Common myeloid progenitor, CD34-positive (primary cell): ENCODE results near the gene LCTL.
"Not testable (repeated sequence)": the region's sequence is repeated elsewhere in the genome, so short reads cannot be mapped to it uniquely, and the experiment has no call there.

Experiments used
- CTCF ChIA-PET: fragments of 350-600 bp; sonication (Branson Sonifier 250); formaldehyde crosslinking; loops from one replicate; lab custom pipeline; 2021; ENCODE audit warnings: antibody characterized with exemption; lab: Charles Lee
- POLR2A ChIA-PET: fragments of 350-600 bp; sonication (Branson Sonifier 250); formaldehyde crosslinking; loops from one replicate; lab custom pipeline; 2021; ENCODE audit warnings: antibody characterized with exemption; lab: Charles Lee
- DNase-seq, 3 donors: peaks; one replicate each; pipeline versions ENCODE4 v3.0.0 to v3.0.0-alpha.2; 2013
- H3K27ac ChIP-seq, 2 experiments: 1 replicate in 1 of 2; 2 replicates in 1 of 2; pipeline ENCODE4 v1.7.0; 2013; ENCODE audit warnings: inconsistent platforms in 2 of 2, low read length in 2 of 2, mild to moderate bottlenecking in 2 of 2, low read depth in 1 of 2, moderate library complexity in 1 of 2; ENCODE audit not compliant: severe bottlenecking in 2 of 2, insufficient read depth in 1 of 2, poor library complexity in 1 of 2
- H3K27me3 ChIP-seq, 5 experiments: replicated peaks in 2 of 5; 1 replicate in 3 of 5; 2 replicates in 2 of 5; pipeline versions ENCODE4 v1.6.1 to v1.7.0; 2013; ENCODE audit warnings: low read length in 4 of 5, mild to moderate bottlenecking in 2 of 5, moderate library complexity in 2 of 5, inconsistent platforms in 1 of 5; ENCODE audit not compliant: insufficient read depth in 5 of 5, control insufficient read depth in 4 of 5
- H3K36me3 ChIP-seq, 4 experiments: 1 replicate in 2 of 4; 2 replicates in 2 of 4; pipeline versions ENCODE4 v1.6.1 to v1.7.0; 2013; ENCODE audit warnings: low read length in 3 of 4, control low read depth in 1 of 4, mild to moderate bottlenecking in 1 of 4; ENCODE audit not compliant: control insufficient read depth in 4 of 4, insufficient read depth in 4 of 4
- H3K4me1 ChIP-seq, 4 experiments: 1 replicate in 3 of 4; 2 replicates in 1 of 4; pipeline versions ENCODE4 v1.6.1 to v1.7.1; 2013; ENCODE audit warnings: low read length in 3 of 4, mild to moderate bottlenecking in 3 of 4, control low read depth in 1 of 4, inconsistent platforms in 1 of 4, moderate library complexity in 1 of 4; ENCODE audit not compliant: control insufficient read depth in 4 of 4, insufficient read depth in 4 of 4; ENCODE audit errors: control extremely low read depth in 1 of 4
- H3K4me3 ChIP-seq, 7 experiments: 1 replicate in 4 of 7; 2 replicates in 3 of 7; pipeline versions ENCODE4 v1.5.1 to v1.7.0; 2013; ENCODE audit warnings: mild to moderate bottlenecking in 7 of 7, low read length in 6 of 7, moderate library complexity in 6 of 7, inconsistent platforms in 2 of 7, low read depth in 2 of 7, control low read depth in 1 of 7; ENCODE audit not compliant: insufficient read depth in 4 of 7, control insufficient read depth in 1 of 7; ENCODE audit errors: extremely low read depth in 1 of 7
- H3K9me3 ChIP-seq, 5 experiments: 1 replicate in 4 of 5; 2 replicates in 1 of 5; pipeline versions ENCODE4 v1.6.1 to v1.7.1; 2013; ENCODE audit warnings: low read length in 4 of 5, mild to moderate bottlenecking in 2 of 5, inconsistent platforms in 1 of 5, low read depth in 1 of 5, moderate library complexity in 1 of 5; ENCODE audit not compliant: control insufficient read depth in 4 of 5, insufficient read depth in 2 of 5; ENCODE audit errors: control extremely low read depth in 1 of 5
- WGBS: methylation state at CpG from one replicate; pipeline ENCODE4 v1.1.5; 2013; ENCODE audit not compliant: insufficient coverage; 5-methylcytosine and 5-hydroxymethylcytosine counted together

The LCTL gene

DNA sequence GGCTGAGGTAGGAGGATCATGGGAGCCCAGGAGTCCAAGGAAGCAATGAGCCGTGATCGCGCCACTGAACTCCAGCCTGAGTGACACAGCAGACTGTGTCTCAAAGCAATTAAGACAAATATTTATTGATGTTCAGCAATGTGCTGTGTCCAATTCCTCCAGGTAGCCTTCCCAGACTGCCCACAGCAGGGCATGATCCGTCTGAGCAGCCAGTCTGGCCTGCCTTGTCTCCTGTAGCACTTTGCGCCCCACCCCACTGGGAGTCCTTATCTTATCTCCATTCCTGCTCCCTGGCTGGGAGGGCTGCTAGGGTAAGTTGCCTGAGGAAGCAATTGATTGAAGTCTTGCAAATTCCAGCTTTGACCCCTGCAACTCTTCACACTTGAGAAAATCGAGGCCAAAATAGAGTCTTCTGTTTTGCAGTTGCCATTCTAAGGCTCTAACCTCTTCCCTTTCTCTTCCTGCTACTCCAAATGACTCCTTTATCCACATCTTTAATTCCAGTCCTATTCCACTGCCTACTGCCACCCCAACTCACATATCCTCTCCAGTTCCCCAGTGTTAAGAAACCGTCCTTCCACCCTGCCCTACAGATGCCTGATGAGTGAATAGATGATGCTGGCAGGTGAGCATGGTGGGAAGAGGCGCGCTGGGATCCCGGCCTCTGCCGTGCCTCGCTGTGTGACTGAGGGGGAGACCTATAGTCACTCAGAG, 26.9 kb upstream of the LCTL start:
- POLR2A ChIA-PET = interaction anchor here (0.7 kb wide), 1 partner anchor 110 kb away, joined by 3 read pairs; the partner anchor contains the start of gene SMAD6
- no peak for DNase-seq
- no peaks in the 10 kb centered on the region for H3K36me3 ChIP-seq
- no peaks in the 10 kb centered on the region for H3K9me3 ChIP-seq
- H3K27ac ChIP-seq = no peak overlapping the region
- 90% methylated on average over 7 of the region's 12 CpGs for WGBS
- H3K4me3 ChIP-seq = no peak overlapping the region
- H3K27me3 ChIP-seq = no peaks in the 10 kb centered on the region
- CTCF ChIA-PET = interaction anchor here (1.4 kb wide), 1 partner anchor 189 kb away, joined by 4 read pairs; no protein-coding TSS in a partner anchor
- peaks cover 0 to 5% (median 0%) of the 10 kb centered on the region in 4 experiments for H3K4me1 ChIP-seq

DNA sequence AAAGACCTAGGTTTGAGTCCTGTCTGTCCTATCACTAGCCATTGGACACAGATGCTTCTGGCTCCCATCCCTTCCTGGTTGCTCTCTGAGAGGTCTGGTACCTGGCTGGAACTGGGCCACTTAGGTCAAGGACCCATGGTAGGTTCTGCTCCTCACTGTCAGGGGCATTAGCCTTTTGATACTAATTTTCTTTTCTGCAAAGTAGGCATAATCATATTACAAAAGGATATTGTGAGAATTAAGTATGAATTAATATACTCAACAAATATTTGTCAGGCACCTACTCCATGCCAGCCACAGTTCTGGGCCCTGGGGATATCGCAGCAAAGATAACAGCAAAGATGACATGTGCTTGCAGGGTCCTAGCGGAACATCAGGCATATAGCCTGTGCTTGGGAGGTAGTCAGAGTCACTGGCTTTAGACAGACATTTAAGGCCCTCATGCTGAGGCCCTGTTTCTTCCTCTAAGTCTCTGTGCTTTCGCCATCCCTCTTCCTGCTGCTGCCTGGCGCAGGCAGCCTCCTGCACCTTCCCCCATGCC, 25.6 kb upstream of the LCTL start:
- Histone ChIP-seq H3K36me3 (no peaks in the 10 kb centered on the region), H3K4me1 (peaks cover 0 to 5% (median 0%) of the 10 kb centered on the region in 4 experiments), H3K27me3 (no peaks in the 10 kb centered on the region), H3K27ac (no peak overlapping the region), H3K9me3 (no peaks in the 10 kb centered on the region), H3K4me3 (no peak overlapping the region)
- ChIA-PET POLR2A (no interaction called here), CTCF (interaction anchor here (1.6 kb wide), 1 partner anchor 9 kb away, joined by 3 read pairs; no protein-coding TSS in a partner anchor)
- 88% methylated on average over 4 of the region's 4 CpGs for WGBS
- no peak for DNase-seq

DNA sequence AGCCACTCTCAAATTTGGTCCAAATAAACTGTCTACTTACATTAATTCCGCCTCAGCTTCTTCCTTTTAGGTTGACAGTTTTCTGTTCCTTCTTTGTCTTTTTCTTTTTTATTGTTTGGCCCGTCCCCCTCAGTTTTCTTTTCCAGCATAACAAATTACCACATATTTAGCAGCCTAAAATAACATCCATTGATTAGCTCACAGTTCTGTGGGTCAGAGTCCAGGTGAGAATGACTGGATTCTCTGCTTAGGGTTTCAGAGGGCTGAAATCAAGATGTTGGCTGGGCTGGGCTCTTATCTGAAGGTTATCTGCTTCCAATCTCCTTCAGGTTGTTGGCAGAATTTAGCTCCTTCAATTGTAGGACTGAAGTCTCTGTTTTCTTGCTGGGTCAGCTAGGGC, 24.6 kb upstream of the LCTL start:
- Histone ChIP-seq H3K27ac (no peak overlapping the region), H3K36me3 (no peaks in the 10 kb centered on the region), H3K9me3 (no peaks in the 10 kb centered on the region), H3K4me1 (peaks cover 0 to 5% (median 0%) of the 10 kb centered on the region in 4 experiments), H3K4me3 (no peak overlapping the region), H3K27me3 (no peaks in the 10 kb centered on the region)
- 89% methylated on average over 2 of the region's 2 CpGs for WGBS
- DNase-seq = no peak
- ChIA-PET POLR2A (no interaction called here), CTCF (interaction anchor here (1.3 to 1.7 kb wide), 4 partner anchors 10 to 185 kb away, joined by 3 to 6 read pairs (median 4); no protein-coding TSS in a partner anchor)

DNA sequence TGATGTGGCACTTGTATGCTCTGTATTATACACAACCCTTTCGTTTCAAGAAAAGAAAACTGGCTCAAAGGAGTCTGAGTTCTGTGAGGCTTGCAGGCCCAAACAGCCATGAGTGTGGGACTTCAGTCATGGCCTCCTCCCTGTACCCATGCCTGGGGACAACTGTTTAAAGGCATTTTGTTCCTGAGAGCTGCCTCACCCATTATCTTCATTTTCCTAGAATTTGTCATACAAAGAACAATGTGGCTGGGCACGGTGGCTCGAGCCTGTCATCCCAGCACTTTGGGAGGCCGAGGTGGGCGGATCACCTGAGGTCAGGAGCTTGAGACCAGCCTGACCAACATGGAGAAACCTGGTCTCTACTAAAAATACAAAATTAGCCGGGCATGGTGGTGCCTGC, 23.6 kb upstream of the LCTL start:
- DNase-seq, H3K4me3 ChIP-seq, H3K36me3 ChIP-seq, H3K4me1 ChIP-seq, H3K27ac ChIP-seq, H3K27me3 ChIP-seq, H3K9me3 ChIP-seq: not testable (repeated sequence)
- CTCF ChIA-PET = interaction anchor here (1.6 to 1.7 kb wide), 3 partner anchors 11 to 186 kb away, joined by 3 to 6 read pairs (median 4); no protein-coding TSS in a partner anchor
- POLR2A ChIA-PET = interaction anchor here (0.7 kb wide), 1 partner anchor 234 kb away, joined by 4 read pairs; no protein-coding TSS in a partner anchor
- WGBS = 97% methylated on average over 6 of the region's 6 CpGs

DNA sequence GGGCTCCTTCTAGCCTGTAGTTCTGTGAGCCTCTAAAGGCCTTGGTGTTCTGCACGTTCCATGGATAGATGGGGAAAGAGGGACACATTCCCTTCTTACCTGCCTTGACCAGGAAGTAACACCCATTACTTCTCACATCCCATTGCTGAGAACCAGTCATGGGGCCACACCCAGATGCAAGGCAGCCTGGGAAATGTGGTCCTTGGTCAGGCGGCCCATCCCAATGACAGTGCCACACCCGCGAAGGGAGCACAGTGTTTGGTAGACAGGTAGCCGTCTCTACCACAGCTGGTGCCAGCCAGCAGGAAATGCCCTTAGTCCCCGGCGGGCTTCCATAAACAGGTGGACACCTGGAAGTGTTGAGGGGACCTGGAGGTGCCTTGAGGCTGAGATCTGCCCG, 23.2 kb upstream of the LCTL start:
- H3K36me3 ChIP-seq = no peaks in the 10 kb centered on the region
- 89% methylated on average over 6 of the region's 8 CpGs for WGBS
- H3K4me3 ChIP-seq = no peak overlapping the region
- H3K27me3 ChIP-seq = no peaks in the 10 kb centered on the region
- ChIA-PET POLR2A (no interaction called here), CTCF (interaction anchor here (1.7 kb wide), 1 partner anchor 22 kb away, joined by 6 read pairs; no protein-coding TSS in a partner anchor)
- H3K4me1 ChIP-seq = peaks cover 0 to 5% (median 0%) of the 10 kb centered on the region in 4 experiments
- H3K27ac ChIP-seq = no peak overlapping the region
- no peaks in the 10 kb centered on the region for H3K9me3 ChIP-seq
- no peak for DNase-seq

DNA sequence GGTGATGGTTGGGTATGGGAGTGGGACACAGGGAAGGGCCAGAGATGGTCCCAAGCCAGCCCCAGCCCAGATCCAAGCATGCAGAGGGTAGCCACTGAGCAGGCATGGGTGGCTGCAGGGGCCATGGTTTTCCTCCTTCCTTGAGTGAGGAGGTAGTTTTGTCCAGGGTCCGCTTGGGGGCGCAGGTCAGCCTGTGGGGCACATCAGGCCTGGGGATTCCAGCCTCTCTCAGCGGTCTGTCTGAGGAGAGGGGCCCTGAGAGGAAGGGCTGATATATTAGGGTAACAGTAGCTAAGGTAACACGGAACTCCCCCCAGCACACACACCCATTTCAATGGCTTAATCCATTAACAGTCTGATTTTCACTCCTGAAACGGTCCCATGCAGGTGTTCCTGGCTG, 22.7 kb upstream of the LCTL start:
- no peaks in the 10 kb centered on the region for H3K27me3 ChIP-seq
- no peak for DNase-seq
- no peak overlapping the region for H3K4me3 ChIP-seq
- WGBS = 87% methylated on average over 2 of the region's 5 CpGs
- no peak overlapping the region for H3K27ac ChIP-seq
- no peaks in the 10 kb centered on the region for H3K36me3 ChIP-seq
- CTCF ChIA-PET = no interaction called here
- peaks cover 0 to 5% (median 0%) of the 10 kb centered on the region in 4 experiments for H3K4me1 ChIP-seq
- POLR2A ChIA-PET = no interaction called here
- no peaks in the 10 kb centered on the region for H3K9me3 ChIP-seq

DNA sequence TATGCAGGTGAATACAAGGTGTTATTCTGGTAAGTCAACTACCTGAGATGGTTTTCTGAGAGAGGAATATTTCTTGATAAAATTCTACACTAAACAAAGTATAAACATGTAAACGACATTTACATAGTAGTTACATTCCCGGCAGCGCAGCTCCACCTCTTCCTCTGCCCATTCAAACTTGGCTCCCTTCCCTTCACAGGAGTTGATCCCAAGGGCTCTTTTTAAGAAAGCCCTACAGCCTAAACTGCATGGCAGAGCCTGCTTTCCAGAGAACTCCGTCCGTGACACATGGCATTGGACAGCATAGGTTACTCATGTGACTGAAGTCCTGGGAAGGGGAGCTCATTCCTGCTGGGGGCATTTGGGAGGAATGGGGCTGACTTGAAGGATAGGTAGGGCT, 22.0 kb upstream of the LCTL start:
- H3K4me3 ChIP-seq = no peak overlapping the region
- POLR2A ChIA-PET = no interaction called here
- CTCF ChIA-PET = no interaction called here
- H3K4me1 ChIP-seq = peaks cover 0 to 5% (median 0%) of the 10 kb centered on the region in 4 experiments
- DNase-seq = no peak
- no peaks in the 10 kb centered on the region for H3K27me3 ChIP-seq
- no peaks in the 10 kb centered on the region for H3K36me3 ChIP-seq
- WGBS = 81% methylated on average over 3 of the region's 5 CpGs
- no peaks in the 10 kb centered on the region for H3K9me3 ChIP-seq
- H3K27ac ChIP-seq = no peak overlapping the region
